NCI-H460 (cell line): ENCODE results near the gene TCF4. TPM values are rescaled to one million over a fixed set of nuclear protein-coding genes. Genes with fewer than 3 reads are reported as not detected.

Experiments used
- DNase-seq: peaks from one replicate; pipeline ENCODE4 v3.0.0-alpha.2; 2016; ENCODE audit warnings: low read depth; ENCODE audit errors: extremely low read depth
- total RNA-seq: library from RNA; depleted of rRNA; stranded (reverse); fragments of >200 nt; shearing (Covaris generic); gene quantifications from 2 replicates; pipeline ENCODE4 v1.2.3, GENCODE V29; 2014

The TCF4 gene
- total RNA-seq, 1 experiment from 2014 or later: 7.3 TPM

GRCh38 chr18:55310863-55311262 lies 277.1 kb downstream of the TCF4 start:
- DNase-seq: no peak

GRCh38 chr18:55310044-55310676 lies 277.8 kb downstream of the TCF4 start:
- DNase-seq: no peak

- DNase-seq: no peak
These were observed 278.7 kb downstream of the TCF4 start for GRCh38 chr18:55309249-55309648.

GRCh38 chr18:55307505-55307904 lies 280.5 kb downstream of the TCF4 start:
- DNase-seq: no peak

GRCh38 chr18:55306359-55307024 lies 281.5 kb downstream of the TCF4 start:
- no peak for DNase-seq

- no peak for DNase-seq
These were observed 285.7 kb downstream of the TCF4 start for GRCh38 chr18:55302167-55302833.

- no peak for DNase-seq
These were observed 286.2 kb downstream of the TCF4 start for GRCh38 chr18:55301824-55302166.

DNA sequence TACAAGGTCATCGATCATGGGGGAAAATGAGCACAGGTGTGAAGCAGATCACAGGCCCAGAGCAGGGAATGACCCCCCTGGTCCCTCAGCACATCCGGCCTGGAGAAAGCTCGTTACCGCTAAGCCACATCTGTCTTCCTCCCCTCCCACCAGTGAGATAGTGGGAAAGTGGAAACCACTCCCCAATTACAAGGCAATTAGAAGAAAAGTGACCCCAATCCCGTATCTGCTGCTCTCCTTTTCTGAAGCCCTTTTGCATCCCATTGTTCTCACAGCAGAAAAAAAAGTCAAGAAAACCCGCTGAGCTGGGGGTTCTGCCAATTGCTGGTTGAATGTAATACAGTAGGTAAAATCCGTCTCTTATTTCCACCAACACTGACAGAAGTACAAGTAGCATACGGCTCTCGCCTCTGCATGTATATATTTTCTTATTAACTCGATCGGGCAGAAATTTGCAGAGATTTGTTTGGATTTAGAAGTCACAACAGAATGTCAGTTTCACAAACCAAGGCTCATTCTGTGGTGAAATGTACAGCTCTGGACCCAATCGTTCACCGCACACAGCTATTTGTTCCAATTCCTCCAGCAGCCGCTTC lies 287.0 kb downstream of the TCF4 start:
- DNase-seq: no peak

DNA sequence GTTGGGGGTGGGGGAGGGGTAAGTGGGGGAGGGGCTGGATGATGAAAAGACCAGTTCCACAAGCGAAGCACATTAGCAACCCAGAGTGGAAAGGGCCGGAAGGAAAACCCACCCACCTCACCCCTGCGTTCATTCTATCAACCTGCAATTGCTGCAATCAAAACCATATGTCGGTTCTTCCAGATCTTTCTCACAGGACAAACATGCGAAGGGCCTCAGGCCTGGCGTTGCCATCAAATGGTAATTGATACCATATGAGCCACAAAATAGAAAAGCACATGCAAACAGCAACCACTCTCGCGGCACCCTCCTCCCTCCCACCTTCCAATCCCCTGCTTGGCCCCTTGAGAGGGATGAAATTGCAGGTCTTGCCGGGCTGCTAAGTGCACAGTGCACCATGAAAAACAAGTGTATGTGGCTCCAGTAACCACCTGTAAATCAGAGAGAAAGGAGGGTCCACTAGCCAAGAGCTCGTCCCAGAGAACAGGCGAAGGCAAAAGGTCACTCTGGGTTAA lies 287.5 kb downstream of the TCF4 start:
- no peak for DNase-seq

- DNase-seq: no peak
These were observed 291.2 kb downstream of the TCF4 start for GRCh38 chr18:55296778-55297177.

GRCh38 chr18:55296115-55296514 lies 291.9 kb downstream of the TCF4 start:
- DNase-seq: no peak

GRCh38 chr18:55290898-55291297 lies 297.1 kb downstream of the TCF4 start:
- DNase-seq: no peak

- no peak for DNase-seq
These were observed 298.2 kb downstream of the TCF4 start for GRCh38 chr18:55289775-55290174.

DNA sequence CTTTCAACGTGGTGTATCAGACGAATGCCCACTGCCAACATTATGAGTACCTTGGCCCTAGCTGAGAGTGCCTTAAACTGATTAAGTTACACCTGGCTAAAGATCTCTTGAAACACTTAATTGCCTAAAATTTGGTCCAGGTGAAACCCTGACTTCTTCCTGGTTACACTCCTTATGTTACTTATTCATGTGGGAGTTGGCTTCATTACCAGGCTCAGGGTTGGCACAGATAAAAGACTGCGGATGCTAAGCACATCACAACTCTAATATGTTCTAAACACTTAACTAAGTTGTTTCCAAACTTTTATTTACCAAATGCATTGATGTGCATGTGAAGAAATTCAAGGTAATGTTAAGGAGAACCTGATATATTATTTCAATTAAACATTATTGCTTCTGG lies 298.9 kb downstream of the TCF4 start:
- no peak for DNase-seq

DNA sequence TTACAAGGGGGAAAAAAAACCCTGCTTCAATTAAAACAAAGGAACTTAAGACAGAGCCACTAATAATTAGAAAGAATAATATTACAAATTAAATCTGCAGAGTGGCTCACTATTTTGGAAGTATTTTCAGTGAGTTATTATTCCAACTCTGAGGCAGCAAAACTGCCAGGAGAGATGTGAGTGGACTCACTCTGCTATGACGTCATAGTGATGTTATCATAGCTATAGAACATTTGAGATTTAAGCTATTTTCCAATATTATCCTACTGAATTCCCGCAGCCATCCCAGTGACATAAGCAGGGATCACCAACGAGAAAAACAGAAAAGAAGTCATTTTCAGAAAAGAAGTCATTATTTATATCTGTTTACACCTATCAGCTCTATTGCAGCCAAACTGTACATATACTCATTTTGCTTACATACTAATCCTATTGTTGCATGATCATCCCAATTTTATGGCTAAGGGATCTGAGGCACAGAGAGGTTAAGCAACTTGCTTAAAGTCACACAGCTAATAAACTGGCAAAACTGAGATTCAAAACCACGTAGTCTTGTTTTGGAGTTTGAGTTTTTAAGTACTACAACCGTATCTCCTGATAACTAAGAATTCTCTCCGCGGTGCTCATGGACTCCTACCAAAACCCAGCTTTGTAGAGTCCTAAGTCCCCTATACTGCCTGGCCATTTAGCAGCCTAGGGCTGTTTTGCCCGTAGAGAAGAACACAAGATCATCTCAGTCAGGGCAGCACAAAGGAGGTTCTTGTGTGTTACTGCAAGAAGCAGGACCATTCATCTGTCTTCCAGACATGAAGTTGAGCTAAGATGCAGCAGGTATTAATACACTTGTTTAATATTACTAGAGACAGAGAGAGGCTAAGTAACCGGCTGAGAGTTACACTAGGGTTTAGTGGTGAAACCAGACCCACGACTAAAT lies 299.8 kb downstream of the TCF4 start:
- DNase-seq: no peak

DNA sequence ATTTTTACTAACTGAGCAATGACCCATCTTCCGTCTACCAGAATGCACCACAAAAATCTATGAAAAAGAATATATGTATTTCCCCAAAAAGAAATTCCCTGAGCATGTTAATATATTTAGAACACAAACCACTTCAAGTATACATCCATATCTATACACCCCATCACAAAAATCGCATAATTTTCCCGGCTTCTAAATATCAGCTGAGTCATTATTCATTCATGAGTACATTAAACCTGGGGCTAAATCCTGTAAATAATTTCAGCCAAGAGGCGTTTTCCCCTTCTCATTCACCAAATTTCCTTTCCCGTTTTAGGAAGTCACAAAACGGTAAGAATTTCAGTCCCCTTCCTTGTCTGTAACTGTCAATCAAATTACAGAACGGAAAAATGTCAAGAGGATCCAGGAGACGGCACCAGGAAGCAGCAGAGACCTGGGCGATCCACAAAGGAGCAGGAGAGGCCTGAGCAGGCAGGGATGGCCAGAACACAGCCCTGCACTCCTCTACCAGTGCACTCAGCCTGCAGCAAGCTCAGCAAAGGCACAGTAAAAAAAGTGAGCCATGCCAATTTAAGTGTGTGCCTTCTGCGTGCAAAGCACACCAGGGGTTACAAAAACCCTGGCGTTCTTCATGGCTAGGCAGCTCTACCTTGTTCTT lies 300.7 kb downstream of the TCF4 start:
- no peak for DNase-seq

- DNase-seq: no peak
These were observed 301.7 kb downstream of the TCF4 start for GRCh38 chr18:55286257-55286825.

GRCh38 chr18:55284614-55285013 lies 303.4 kb downstream of the TCF4 start:
- DNase-seq: no peak

DNA sequence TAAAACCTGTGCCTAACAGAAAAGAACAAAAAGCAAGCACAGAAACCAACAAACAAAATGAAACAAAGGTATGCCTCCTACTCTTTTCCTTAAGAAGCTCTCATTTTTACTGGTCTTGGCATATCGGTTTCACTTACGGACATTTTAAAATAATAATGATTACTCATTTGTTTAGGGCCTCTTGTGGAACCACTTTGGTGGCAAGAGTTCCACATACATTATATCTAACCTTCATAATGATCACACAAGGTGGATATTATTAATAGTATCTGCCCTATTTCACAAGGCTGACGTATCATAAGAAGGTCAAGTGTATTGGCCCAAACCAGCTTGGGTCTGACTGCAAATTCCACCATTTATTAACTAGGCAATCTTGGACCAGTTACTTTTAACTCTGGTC lies 304.7 kb downstream of the TCF4 start:
- DNase-seq: no peak

DNA sequence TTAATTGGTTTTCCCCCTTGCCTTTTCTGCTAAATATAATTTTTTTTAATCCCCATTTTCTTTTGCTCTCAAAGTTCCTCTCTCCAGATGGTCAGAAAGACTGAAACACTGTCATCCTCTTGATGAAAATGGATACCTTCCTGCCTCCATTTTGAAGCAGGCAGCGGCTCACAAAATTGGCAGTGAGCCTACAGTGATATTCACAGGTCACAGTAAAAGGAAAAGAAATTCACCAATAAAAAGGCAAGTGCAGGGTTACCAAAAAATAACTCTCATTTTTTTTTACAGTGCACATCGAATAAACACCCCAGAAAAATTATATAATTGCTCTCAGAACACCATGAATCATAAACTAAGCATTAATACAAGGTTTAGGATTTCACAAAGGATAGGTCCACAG lies 307.5 kb downstream of the TCF4 start:
- DNase-seq: no peak
